Activated T-cell treated with anti-CD3 and anti-CD28 coated beads, Interleukin-2, amount 50 U/mL, for 72 hours (primary cell): ENCODE results near the gene HLA-DMB. TPM values are rescaled to one million over a fixed set of nuclear protein-coding genes. Genes with fewer than 3 reads are reported as not detected.
A peak's percentile ranks its signal among the peaks of the same experiment; 100 is the strongest.

Experiments used
- ATAC-seq, 2 donors: fragments of 150-1000 bp; cut with Tn5 transposase; replicated peaks in 1 of 2; 2 replicates each; pipeline ENCODE4 v1.10.0; 2021; ENCODE audit warnings: moderate library complexity in 2 of 2, mild to moderate bottlenecking in 1 of 2
- DNase-seq, 2 donors: peaks; one replicate each; pipeline ENCODE4 v3.0.0; 2021 to 2022; ENCODE audit warnings: mixed read lengths in 1 of 2
- H3K27ac Mint-ChIP-seq: one replicate; pipeline ENCODE4 v1.8.0; 2022; ENCODE audit warnings: mild to moderate bottlenecking, moderate library complexity, mixed read lengths
- H3K27me3 Mint-ChIP-seq: one replicate; pipeline ENCODE4 v1.8.0; 2022; ENCODE audit warnings: low read depth, mixed read lengths
- H3K36me3 Mint-ChIP-seq, 2 donors: one replicate each; pipeline ENCODE4 v1.8.0; 2022; ENCODE audit warnings: mixed read lengths in 2 of 2, mild to moderate bottlenecking in 1 of 2; ENCODE audit not compliant: insufficient read depth in 2 of 2
- H3K4me1 Mint-ChIP-seq: one replicate; pipeline ENCODE4 v1.8.0; 2022; ENCODE audit warnings: low read depth, mixed read lengths
- H3K4me3 Mint-ChIP-seq, 2 donors: one replicate each; pipeline ENCODE4 v1.8.0; 2022; ENCODE audit warnings: mild to moderate bottlenecking in 2 of 2, mixed read lengths in 2 of 2, moderate library complexity in 2 of 2
- H3K9me3 Mint-ChIP-seq, 2 donors: one replicate each; pipeline ENCODE4 v1.8.0; 2022; ENCODE audit warnings: mixed read lengths in 2 of 2
- total RNA-seq, 2 donors: library from RNA; stranded (reverse); gene quantifications; one replicate each; pipeline ENCODE4 v1.2.3, GENCODE V29; 2022

HLA-DMB gene
- 1 to 10 TPM; 3.4 to 3.6 TPM for total RNA-seq

- ATAC-seq (peak; percentile 92 to 93), DNase-seq (peak; percentile 57 to 63)
- Mint-ChIP-seq H3K4me1 (peaks cover 59% of the 10 kb centered on the region), H3K4me3 (peak within 1 kb of the TSS; percentile 84 to 88), H3K36me3 (peaks cover 0 to 2% of the 10 kb centered on the region in 2 donors), H3K27ac (peak within 1 kb of the TSS; percentile 92), H3K27me3 (no peaks in the 10 kb centered on the region), H3K9me3 (peaks cover 0 to under 1% of the 10 kb centered on the region in 2 donors)
Measured at GRCh38 chr6:32940656-32941213, at the start of gene HLA-DMB. Gene HLA-DMB (minus strand): TSS chr6:32941028. CDS start chr6:32940807, 221 bp downstream.

DNA sequence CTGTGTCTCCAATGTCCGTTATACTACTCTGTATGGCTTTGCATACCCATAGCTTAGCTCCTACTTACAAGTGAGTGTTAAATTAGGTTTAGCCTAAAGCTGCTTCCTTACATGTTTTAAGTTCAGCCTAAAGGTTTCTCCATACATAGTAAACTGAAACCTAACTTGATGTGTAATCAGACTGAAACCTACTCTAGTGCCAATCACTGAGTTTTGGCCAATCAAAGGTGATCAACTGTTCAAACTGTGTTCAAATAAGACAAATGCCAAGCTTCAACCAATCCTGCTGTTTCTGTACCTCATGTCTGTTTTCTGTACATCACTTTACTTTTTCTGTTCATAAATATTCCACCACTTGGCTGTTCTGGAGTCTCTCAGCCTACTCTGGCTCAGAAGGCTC lies 48.5 kb upstream of the HLA-DMB start:
- ATAC-seq, result no peak

DNA sequence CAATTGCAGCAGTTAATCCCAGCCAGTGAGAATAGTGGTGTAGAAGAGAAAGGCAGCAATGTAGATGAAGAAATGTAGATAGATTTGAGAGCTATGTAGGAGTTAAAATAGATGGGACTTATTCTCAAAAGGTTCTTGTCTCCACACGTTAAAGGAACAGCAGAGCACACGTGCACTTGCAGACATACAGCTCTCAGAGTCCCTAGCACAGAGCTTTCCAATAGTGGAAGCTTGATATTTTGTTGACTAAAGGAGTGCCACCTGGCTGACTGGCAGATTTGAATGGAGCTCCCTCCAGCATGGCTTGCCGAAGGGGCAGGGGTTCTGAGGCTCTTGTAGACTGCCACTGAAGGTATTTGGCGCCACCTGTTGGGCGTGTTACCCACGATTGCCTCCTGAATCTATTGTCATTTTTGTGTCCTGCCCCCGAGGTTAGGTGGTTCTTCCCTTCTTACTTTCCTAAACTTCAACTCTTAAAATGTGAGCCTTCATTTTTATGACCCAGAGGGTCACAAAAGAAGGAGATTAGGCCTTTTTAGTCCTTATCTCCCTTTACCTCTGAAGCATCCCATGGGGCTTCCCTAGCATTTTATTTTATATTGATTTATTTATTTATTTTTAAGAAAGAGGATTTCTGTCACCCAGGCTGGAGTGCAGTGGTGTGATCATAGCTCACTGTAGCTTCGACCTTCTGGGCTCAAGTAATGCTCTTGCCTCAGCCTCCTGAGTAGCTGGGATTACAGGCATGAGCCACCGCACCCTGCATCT lies 44.0 kb upstream of the HLA-DMB start:
- Mint-ChIP-seq H3K27me3 (no peaks in the 10 kb centered on the region), H3K36me3 (peaks cover 4 to 15% of the 10 kb centered on the region in 2 donors), H3K9me3 (no peaks in the 10 kb centered on the region), H3K4me1 (peaks cover 36% of the 10 kb centered on the region), H3K27ac (peak overlapping the region; percentile 8), H3K4me3 (no peak overlapping the region)
- DNase-seq (peak; percentile 87 to 89), ATAC-seq (peak; percentile 63 to 79)

More for the DNA sequence above, 48.5 kb upstream of the HLA-DMB start:
- H3K4me1 Mint-ChIP-seq, result peaks cover 16% of the 10 kb centered on the region
- no peaks in the 10 kb centered on the region for H3K9me3 Mint-ChIP-seq
- peaks cover 5% of the 10 kb centered on the region for H3K27me3 Mint-ChIP-seq
- no peak overlapping the region for H3K27ac Mint-ChIP-seq
- H3K36me3 Mint-ChIP-seq, result no peaks in the 10 kb centered on the region
- DNase-seq, result no peak
- no peak overlapping the region for H3K4me3 Mint-ChIP-seq

GRCh38 chr6:32983964-32984621 lies 43.3 kb upstream of the HLA-DMB start:
- peaks cover 7 to 22% of the 10 kb centered on the region in 2 donors for H3K36me3 Mint-ChIP-seq
- H3K27ac Mint-ChIP-seq, result peak overlapping the region; percentile 8
- H3K4me1 Mint-ChIP-seq, result peaks cover 34% of the 10 kb centered on the region
- DNase-seq, result no peak
- H3K9me3 Mint-ChIP-seq, result no peaks in the 10 kb centered on the region
- H3K4me3 Mint-ChIP-seq, result no peak overlapping the region
- H3K27me3 Mint-ChIP-seq, result no peaks in the 10 kb centered on the region
- peak; percentile 16 to 22 for ATAC-seq

DNA sequence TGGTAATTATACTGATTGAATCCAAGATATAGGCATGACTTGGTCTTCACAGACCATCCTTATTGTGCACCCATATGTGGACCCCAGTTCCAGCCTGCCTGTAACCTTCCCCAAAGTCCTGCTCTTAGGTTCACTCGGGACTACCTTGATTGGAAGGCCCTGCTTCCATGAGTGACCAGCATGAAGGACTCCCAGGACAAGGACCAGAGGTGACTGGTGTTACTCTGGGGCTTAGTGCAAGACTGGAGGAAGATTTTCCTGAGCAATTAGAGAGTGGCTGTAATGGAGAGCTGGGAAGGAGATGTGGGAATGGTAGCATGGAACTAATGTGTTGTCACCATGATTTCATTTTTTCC lies 42.6 kb upstream of the HLA-DMB start:
- Mint-ChIP-seq H3K4me1 (peaks cover 41% of the 10 kb centered on the region), H3K4me3 (peak overlapping the region in 1 of 2 donors; percentile 10), H3K9me3 (no peaks in the 10 kb centered on the region), H3K27me3 (no peaks in the 10 kb centered on the region), H3K36me3 (peaks cover 8 to 28% of the 10 kb centered on the region in 2 donors), H3K27ac (peak overlapping the region; percentile 8)
- peak in 1 of 2 donors; percentile 4 for ATAC-seq
- DNase-seq, result no peak

DNA sequence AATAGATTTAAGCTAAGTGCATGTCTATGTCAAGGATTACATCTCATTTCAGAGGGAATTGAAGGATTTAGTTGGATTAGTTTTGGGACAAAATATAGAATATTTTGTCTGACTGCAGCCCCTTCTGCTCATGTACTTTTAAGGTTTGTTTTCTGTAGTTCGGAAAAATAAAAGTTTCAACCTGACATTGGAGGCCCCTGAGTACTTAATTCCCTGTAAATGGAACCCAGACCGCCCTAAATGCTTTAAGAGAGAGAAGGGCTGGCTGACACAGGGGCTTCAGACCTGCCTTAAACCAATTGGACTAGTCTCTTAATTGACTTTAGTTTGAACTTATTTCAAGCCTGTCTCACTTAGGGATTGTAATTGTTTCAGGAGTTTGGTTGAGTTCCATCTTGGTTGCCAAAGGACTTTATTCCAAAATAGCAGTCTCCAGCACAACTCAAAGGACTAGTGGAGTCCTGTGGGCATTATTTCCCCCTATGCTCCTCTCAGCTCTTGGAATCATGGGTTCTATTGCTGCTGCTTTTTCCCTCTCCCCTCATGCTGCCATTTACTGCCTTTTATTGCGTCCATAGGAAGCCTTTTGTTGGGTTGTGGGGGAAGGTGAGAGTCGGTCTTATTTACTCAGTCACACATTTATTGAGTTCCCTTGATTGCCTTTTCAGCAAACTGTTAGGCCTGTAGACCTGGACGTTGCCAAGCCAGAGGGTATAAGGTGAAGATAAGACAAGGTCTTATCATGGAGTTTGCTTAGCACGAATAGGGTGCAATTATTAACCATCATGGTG lies 42.1 kb upstream of the HLA-DMB start:
- H3K4me1 Mint-ChIP-seq, result peaks cover 43% of the 10 kb centered on the region
- no peak overlapping the region for H3K4me3 Mint-ChIP-seq
- H3K27ac Mint-ChIP-seq, result no peak overlapping the region
- H3K27me3 Mint-ChIP-seq, result no peaks in the 10 kb centered on the region
- DNase-seq (no peak), ATAC-seq (no peak)
- H3K36me3 Mint-ChIP-seq, result peaks cover 12 to 34% of the 10 kb centered on the region in 2 donors
- no peaks in the 10 kb centered on the region for H3K9me3 Mint-ChIP-seq

DNA sequence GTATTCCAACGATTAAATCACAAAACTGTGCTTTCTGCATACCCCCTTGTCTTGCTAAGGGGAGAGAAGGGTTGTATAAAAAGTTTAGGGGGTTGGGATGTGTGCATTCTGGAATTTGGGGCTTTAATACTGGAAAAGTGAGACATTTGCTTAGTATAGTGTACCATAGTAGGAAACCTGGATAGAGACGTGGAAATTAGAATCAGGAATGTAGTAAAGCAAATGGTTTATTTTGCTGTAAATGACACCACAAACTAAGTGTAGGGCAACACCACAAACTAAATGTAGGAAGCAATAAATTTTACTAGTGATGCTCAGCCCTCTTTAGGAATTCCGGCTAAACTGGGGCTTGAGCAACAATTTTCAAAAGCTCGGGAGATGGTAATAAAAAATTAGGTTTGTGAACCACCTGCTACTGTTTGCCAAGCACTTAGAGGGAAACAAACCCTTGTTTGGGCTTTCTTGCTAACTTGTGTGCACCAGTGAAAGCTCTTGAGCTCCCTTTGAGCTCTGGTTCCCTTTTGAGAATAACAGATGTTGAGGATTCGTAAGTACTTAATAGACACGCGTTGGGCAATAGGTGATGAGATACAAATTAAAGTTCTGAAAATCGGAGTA lies 41.4 kb upstream of the HLA-DMB start:
- H3K4me1 Mint-ChIP-seq, result peaks cover 50% of the 10 kb centered on the region

GRCh38 chr6:32980488-32981038 lies 39.7 kb upstream of the HLA-DMB start:
- ATAC-seq, result peak in 1 of 2 donors; percentile 0
- Mint-ChIP-seq H3K27me3 (no peaks in the 10 kb centered on the region), H3K27ac (no peak overlapping the region), H3K9me3 (no peaks in the 10 kb centered on the region), H3K4me1 (peaks cover 66% of the 10 kb centered on the region), H3K36me3 (peaks cover 32 to 57% of the 10 kb centered on the region in 2 donors), H3K4me3 (no peak overlapping the region)
- DNase-seq, result no peak

More for the DNA sequence above, 41.4 kb upstream of the HLA-DMB start:
- Mint-ChIP-seq H3K27me3 (no peaks in the 10 kb centered on the region), H3K9me3 (no peaks in the 10 kb centered on the region), H3K4me3 (no peak overlapping the region), H3K36me3 (peaks cover 18 to 41% of the 10 kb centered on the region in 2 donors), H3K27ac (peak overlapping the region; percentile 86)
- ATAC-seq (no peak), DNase-seq (no peak)

DNA sequence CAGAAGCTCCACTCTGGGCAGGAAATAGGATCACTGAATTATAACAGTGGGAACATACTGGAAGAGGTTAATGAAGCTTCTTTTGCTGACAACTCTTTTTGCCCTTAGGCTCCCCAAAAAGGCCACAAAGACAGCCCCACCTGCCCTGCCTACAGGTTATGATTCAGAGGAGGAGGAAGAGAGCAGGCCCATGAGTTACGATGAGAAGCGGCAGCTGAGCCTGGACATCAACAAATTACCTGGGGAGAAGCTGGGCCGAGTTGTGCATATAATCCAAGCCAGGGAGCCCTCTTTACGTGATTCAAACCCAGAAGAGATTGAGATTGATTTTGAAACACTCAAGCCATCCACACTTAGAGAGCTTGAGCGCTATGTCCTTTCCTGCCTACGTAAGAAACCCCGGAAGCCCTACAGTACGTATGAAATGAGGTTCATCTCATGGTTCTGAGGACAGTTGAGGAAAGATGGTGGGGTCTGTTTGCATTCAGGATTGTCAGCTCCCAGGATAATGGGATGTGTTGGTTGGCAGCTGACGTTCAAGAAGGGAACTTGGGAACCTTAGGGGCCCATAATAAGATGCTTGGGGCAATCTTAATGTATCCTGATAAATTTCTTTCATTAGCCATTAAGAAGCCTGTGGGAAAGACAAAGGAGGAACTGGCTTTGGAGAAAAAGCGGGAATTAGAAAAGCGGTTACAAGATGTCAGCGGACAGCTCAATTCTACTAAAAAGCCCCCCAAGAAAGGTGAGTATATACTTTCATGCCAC lies 39.1 kb upstream of the HLA-DMB start:
- ATAC-seq (no peak), DNase-seq (no peak)
- H3K36me3 Mint-ChIP-seq, result peaks cover 38 to 64% of the 10 kb centered on the region in 2 donors
- H3K27ac Mint-ChIP-seq, result peak overlapping the region; percentile 86
- peaks cover 68% of the 10 kb centered on the region for H3K4me1 Mint-ChIP-seq
- no peaks in the 10 kb centered on the region for H3K27me3 Mint-ChIP-seq
- no peaks in the 10 kb centered on the region for H3K9me3 Mint-ChIP-seq
- H3K4me3 Mint-ChIP-seq, result no peak overlapping the region

GRCh38 chr6:32977953-32978324 lies 37.1 kb upstream of the HLA-DMB start:
- H3K27ac Mint-ChIP-seq, result peak overlapping the region; percentile 99
- ATAC-seq, result no peak
- H3K4me3 Mint-ChIP-seq, result peak overlapping the region in 1 of 2 donors; percentile 97
- H3K27me3 Mint-ChIP-seq, result no peaks in the 10 kb centered on the region
- peaks cover 52 to 83% of the 10 kb centered on the region in 2 donors for H3K36me3 Mint-ChIP-seq
- peaks cover 60% of the 10 kb centered on the region for H3K4me1 Mint-ChIP-seq
- no peaks in the 10 kb centered on the region for H3K9me3 Mint-ChIP-seq
- DNase-seq, result no peak

GRCh38 chr6:32977272-32977952 lies 36.6 kb upstream of the HLA-DMB start:
- H3K9me3 Mint-ChIP-seq, result no peaks in the 10 kb centered on the region
- H3K27ac Mint-ChIP-seq, result peak overlapping the region; percentile 99
- peak overlapping the region; percentile 27 to 97 for H3K4me3 Mint-ChIP-seq
- peaks cover 60% of the 10 kb centered on the region for H3K4me1 Mint-ChIP-seq
- ATAC-seq (no peak), DNase-seq (no peak)
- H3K27me3 Mint-ChIP-seq, result no peaks in the 10 kb centered on the region
- H3K36me3 Mint-ChIP-seq, result peaks cover 56 to 88% of the 10 kb centered on the region in 2 donors
